Measurements from ENCODE around the gene ZNF681.

Gene ZNF681

DNA sequence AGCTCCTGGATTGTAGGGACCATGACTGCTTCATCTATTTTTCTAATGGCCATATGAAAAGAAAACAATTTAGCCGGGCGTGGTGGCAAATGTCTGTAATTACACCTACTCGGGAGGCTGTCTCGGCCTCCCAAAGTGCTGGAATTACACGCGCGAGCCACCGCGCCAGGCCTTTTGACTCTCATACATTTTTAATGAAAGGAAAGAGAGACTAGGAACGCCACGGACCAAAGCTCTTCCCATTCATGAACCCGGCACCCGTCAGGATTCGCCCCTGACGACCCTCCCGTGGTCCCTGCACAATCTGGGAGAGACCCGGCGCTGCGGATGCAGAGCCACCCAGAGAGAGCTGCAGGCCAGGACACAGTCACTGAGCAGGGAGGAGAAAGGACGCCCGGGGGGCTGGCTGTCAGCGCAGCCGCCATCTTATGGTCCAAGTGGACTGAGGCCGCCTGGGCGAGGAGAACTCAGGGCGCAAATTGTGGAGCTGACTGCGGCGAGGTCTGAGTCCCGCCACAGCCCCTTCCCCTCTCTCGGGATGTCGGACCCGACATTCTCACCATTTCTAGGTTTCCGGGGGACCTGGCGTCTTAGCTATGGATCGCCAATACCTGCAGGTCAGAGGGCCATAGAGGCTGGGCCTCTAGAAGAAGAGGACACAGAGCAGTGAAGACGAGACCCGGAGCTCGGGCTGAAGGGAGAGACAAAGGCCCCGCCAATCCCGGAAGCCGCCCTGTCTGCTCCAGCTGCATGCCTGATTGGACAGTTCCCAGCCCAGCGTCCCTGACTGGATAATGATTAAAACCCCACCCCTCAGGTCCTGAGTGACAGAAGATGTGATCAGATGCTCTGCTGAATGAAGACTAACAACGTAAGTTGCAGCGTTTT lies at the start of gene ZNF681:
Gene ZNF681 (minus strand): TSS at position 705 of the 888 bp plus-strand sequence. CDS start 142 bp downstream, at position 563.
- peak within 1 kb of the TSS; percentile 77 to 87 for H3K4me3 ChIP-seq (ENCODE audit: low read depth in 1 of 2, low read length in 2 of 2)
- H3K4me1 ChIP-seq (ENCODE audit: insufficient read depth, low read length): no peaks in the 10 kb centered on the region
- H3K27me3 ChIP-seq (ENCODE audit: control insufficient read depth in 1 of 2, insufficient read depth in 2 of 2, low read length in 2 of 2): no peaks in the 10 kb centered on the region
- H3K27ac ChIP-seq (ENCODE audit: low read depth, low read length): peak within 1 kb of the TSS; percentile 68
- H3K9ac ChIP-seq (ENCODE audit: low read length): peak within 1 kb of the TSS; percentile 53
- H3K36me3 ChIP-seq (ENCODE audit: insufficient read depth, low read length): no peaks in the 10 kb centered on the region
- no peaks in the 10 kb centered on the region for H3K9me3 ChIP-seq (ENCODE audit: low read length)

DNA sequence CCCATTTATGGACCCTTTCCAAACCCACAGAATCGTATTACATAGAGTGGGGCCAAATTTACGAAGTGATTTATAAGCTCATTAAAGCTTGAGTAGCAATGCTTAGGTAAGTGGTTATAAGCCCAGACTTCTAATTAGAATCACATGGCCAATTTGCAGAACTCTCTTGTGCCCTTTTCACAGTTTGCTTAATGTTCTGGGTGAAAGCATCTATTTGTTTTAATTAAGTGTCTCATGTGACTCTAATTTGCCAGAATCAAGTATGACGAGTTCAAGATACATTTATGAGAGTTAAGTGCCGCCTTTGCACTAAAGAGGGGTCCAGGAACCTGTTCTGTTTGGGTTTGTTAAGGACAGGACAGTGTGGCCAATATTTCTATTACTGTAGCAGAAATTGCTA lies 46.0 kb upstream of the ZNF681 start:
- Histone ChIP-seq H3K36me3 (ENCODE audit: insufficient read depth, low read length) (no peaks in the 10 kb centered on the region), H3K4me3 (ENCODE audit: low read depth in 1 of 2, low read length in 2 of 2) (no peak overlapping the region), H3K4me1 (ENCODE audit: insufficient read depth, low read length) (no peaks in the 10 kb centered on the region), H3K9ac (ENCODE audit: low read length) (no peak overlapping the region), H3K27me3 (ENCODE audit: control insufficient read depth in 1 of 2, insufficient read depth in 2 of 2, low read length in 2 of 2) (no peaks in the 10 kb centered on the region), H3K27ac (ENCODE audit: low read depth, low read length) (no peak overlapping the region), H3K9me3 (ENCODE audit: low read length) (no peaks in the 10 kb centered on the region)

DNA sequence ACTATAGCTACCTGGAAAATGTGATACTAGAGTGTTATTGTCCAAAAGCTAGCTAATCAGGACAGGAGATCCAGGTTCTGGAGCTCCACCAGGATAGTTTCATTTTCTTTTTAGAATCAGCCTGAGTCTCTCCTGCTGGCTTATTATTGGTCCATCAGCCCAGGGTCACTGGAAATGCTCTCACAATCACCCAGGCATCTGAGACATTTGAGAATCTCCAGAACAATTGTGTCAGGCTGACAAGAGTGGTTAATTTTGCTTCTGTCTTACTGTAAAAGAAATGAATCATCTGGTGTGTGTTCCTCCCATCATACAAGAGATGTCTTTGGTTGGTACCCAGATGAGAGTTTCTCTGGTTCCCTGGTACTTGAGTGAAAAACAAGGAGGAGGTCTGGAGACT lies 43.6 kb upstream of the ZNF681 start:
- Histone ChIP-seq H3K27ac (ENCODE audit: low read depth, low read length) (no peak overlapping the region), H3K27me3 (ENCODE audit: control insufficient read depth in 1 of 2, insufficient read depth in 2 of 2, low read length in 2 of 2) (no peaks in the 10 kb centered on the region), H3K36me3 (ENCODE audit: insufficient read depth, low read length) (no peaks in the 10 kb centered on the region), H3K9ac (ENCODE audit: low read length) (no peak overlapping the region), H3K4me1 (ENCODE audit: insufficient read depth, low read length) (no peaks in the 10 kb centered on the region), H3K9me3 (ENCODE audit: low read length) (no peaks in the 10 kb centered on the region), H3K4me3 (ENCODE audit: low read depth in 1 of 2, low read length in 2 of 2) (no peak overlapping the region)

DNA sequence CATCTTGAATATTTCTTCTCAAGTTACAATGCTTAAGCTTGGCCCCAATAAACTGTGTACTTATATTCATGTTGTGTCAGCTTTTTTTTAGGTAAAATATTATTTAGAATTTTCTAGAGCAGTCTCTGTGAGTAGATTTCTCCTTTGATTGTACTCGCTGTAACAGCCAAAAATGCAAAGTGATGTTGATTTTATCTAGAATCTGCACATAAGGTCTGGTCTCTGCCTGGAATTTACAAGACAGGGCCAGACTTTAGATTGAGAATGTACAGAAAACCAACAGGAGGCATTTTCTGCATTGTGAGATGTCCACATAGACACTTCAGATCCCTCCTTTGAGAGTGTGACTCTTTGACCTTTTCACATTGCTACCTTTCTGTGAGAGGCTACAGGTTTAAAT lies 43.1 kb upstream of the ZNF681 start:
- H3K27ac ChIP-seq (ENCODE audit: low read depth, low read length): no peak overlapping the region
- H3K27me3 ChIP-seq (ENCODE audit: control insufficient read depth in 1 of 2, insufficient read depth in 2 of 2, low read length in 2 of 2): no peaks in the 10 kb centered on the region
- no peak overlapping the region for H3K9ac ChIP-seq (ENCODE audit: low read length)
- no peak overlapping the region for H3K4me3 ChIP-seq (ENCODE audit: low read depth in 1 of 2, low read length in 2 of 2)
- no peaks in the 10 kb centered on the region for H3K4me1 ChIP-seq (ENCODE audit: insufficient read depth, low read length)
- no peaks in the 10 kb centered on the region for H3K9me3 ChIP-seq (ENCODE audit: low read length)
- H3K36me3 ChIP-seq (ENCODE audit: insufficient read depth, low read length): no peaks in the 10 kb centered on the region

DNA sequence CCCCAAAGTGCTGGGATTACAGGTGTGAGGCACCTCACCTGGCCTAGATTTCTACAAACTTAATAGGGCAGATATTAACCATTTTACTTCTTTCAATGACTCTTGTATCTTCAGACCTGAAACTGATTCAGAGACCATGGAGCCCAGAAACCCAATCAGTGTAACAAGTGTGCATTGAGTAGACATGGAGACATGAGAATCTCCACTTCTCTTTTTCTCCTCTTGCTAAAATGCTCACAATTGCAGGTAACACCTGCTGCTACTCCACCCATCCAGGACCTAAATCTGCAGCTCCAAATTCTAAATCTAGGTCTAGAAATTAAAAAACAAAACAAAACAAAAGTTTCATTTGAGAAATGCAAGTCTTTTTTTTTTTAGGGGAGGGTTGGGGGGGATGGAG lies 42.2 kb upstream of the ZNF681 start:
- no peaks in the 10 kb centered on the region for H3K9me3 ChIP-seq (ENCODE audit: low read length)
- H3K9ac ChIP-seq (ENCODE audit: low read length): no peak overlapping the region
- no peaks in the 10 kb centered on the region for H3K4me1 ChIP-seq (ENCODE audit: insufficient read depth, low read length)
- H3K27ac ChIP-seq (ENCODE audit: low read depth, low read length): no peak overlapping the region
- H3K4me3 ChIP-seq (ENCODE audit: low read depth in 1 of 2, low read length in 2 of 2): no peak overlapping the region
- H3K36me3 ChIP-seq (ENCODE audit: insufficient read depth, low read length): no peaks in the 10 kb centered on the region
- H3K27me3 ChIP-seq (ENCODE audit: control insufficient read depth in 1 of 2, insufficient read depth in 2 of 2, low read length in 2 of 2): no peaks in the 10 kb centered on the region

DNA sequence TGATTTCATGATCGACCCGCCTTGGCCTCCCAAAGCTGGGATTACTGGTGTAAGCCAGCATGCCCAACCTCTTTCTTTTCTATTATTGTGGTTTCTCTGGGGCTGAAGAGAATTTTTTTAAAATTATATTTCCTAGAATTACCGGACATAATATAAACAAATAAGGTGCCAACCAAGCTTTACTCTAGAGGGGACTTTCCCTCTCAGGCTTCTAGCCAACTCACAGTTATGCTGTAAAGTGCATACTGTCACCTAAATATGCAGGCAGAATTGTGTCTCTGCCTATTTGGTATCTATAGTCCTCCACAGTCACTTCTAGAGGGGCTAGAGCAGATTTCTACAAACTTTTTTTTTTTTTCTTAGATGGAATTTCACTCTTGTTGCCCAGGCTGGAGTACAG lies 41.6 kb upstream of the ZNF681 start:
- no peaks in the 10 kb centered on the region for H3K4me1 ChIP-seq (ENCODE audit: insufficient read depth, low read length)
- no peak overlapping the region for H3K9ac ChIP-seq (ENCODE audit: low read length)
- H3K9me3 ChIP-seq (ENCODE audit: low read length): no peaks in the 10 kb centered on the region
- H3K4me3 ChIP-seq (ENCODE audit: low read depth in 1 of 2, low read length in 2 of 2): no peak overlapping the region
- no peak overlapping the region for H3K27ac ChIP-seq (ENCODE audit: low read depth, low read length)
- no peaks in the 10 kb centered on the region for H3K27me3 ChIP-seq (ENCODE audit: control insufficient read depth in 1 of 2, insufficient read depth in 2 of 2, low read length in 2 of 2)
- H3K36me3 ChIP-seq (ENCODE audit: insufficient read depth, low read length): no peaks in the 10 kb centered on the region

DNA sequence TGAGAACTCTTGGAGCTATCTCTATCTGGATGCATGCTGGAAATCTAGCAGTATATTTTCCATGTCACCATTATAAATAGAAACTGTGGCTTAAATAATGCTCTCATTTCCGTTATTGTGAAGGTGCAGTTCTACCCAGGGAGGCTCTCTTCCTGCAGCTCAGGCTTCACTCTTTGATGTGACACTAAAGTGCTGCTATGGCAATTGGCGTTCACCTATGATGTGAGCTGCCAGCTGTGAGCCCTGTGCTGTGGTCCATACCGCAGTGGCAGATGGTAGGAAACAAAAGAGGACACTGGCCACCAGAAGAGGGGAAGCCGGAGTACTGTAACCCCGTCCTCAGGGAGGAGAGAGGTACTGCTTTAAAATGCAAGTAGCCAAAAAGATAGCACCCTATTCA lies 40.6 kb upstream of the ZNF681 start:
- Histone ChIP-seq H3K4me1 (ENCODE audit: insufficient read depth, low read length) (no peaks in the 10 kb centered on the region), H3K9me3 (ENCODE audit: low read length) (no peaks in the 10 kb centered on the region), H3K36me3 (ENCODE audit: insufficient read depth, low read length) (no peaks in the 10 kb centered on the region), H3K27me3 (ENCODE audit: control insufficient read depth in 1 of 2, insufficient read depth in 2 of 2, low read length in 2 of 2) (no peaks in the 10 kb centered on the region), H3K4me3 (ENCODE audit: low read depth in 1 of 2, low read length in 2 of 2) (no peak overlapping the region), H3K27ac (ENCODE audit: low read depth, low read length) (no peak overlapping the region), H3K9ac (ENCODE audit: low read length) (no peak overlapping the region)

DNA sequence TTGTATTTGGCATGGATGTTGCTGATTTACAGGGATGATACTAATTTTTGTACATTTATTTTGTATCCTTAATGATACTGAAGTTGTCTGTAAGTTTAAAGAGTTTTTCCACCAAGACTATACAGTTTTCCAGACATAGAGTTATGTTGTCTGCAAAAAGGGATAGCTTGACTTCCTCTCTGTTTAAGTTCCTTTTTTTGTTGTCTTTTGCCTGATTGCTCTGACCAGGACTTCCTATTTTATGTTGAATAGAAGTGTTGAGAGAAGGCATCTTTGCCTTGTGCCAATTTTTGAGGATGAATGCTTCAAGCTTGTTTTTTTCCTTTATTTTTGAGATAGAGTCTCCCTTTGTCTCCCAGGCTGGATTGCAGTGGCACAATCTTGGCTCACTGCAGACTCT lies 36.8 kb upstream of the ZNF681 start:
- no peak overlapping the region for H3K27ac ChIP-seq (ENCODE audit: low read depth, low read length)

DNA sequence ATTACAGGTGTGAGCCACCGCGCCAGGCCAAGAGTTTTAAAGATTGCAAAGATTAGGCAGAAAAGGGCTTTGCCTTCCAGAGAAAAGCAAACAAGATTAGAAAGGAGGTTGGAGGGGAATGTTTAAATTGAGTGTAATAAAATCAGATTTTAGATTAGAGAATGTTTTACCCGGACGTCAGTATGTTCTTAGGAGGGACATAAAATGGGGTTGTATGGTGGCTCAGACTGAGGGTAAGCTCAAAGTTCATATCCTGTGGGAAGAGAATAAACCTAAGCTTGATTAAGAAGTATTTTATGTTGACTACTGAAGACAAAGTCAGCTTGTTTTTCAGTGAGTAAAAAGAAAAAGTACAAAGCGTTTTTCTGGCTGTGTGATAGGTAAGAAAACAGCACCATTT lies 34.1 kb upstream of the ZNF681 start:
- H3K27ac ChIP-seq (ENCODE audit: low read depth, low read length): no peak overlapping the region
- no peak overlapping the region for H3K4me3 ChIP-seq (ENCODE audit: low read depth in 1 of 2, low read length in 2 of 2)
- no peak overlapping the region for H3K9ac ChIP-seq (ENCODE audit: low read length)
- H3K9me3 ChIP-seq (ENCODE audit: low read length): no peaks in the 10 kb centered on the region
- H3K27me3 ChIP-seq (ENCODE audit: control insufficient read depth in 1 of 2, insufficient read depth in 2 of 2, low read length in 2 of 2): no peaks in the 10 kb centered on the region
- no peaks in the 10 kb centered on the region for H3K4me1 ChIP-seq (ENCODE audit: insufficient read depth, low read length)
- no peaks in the 10 kb centered on the region for H3K36me3 ChIP-seq (ENCODE audit: insufficient read depth, low read length)

More for the DNA sequence above, 36.8 kb upstream of the ZNF681 start:
- Histone ChIP-seq H3K4me3 (ENCODE audit: low read depth in 1 of 2, low read length in 2 of 2) (no peak overlapping the region), H3K36me3 (ENCODE audit: insufficient read depth, low read length) (no peaks in the 10 kb centered on the region), H3K9me3 (ENCODE audit: low read length) (no peaks in the 10 kb centered on the region), H3K27me3 (ENCODE audit: control insufficient read depth in 1 of 2, insufficient read depth in 2 of 2, low read length in 2 of 2) (no peaks in the 10 kb centered on the region), H3K9ac (ENCODE audit: low read length) (no peak overlapping the region), H3K4me1 (ENCODE audit: insufficient read depth, low read length) (no peaks in the 10 kb centered on the region)

DNA sequence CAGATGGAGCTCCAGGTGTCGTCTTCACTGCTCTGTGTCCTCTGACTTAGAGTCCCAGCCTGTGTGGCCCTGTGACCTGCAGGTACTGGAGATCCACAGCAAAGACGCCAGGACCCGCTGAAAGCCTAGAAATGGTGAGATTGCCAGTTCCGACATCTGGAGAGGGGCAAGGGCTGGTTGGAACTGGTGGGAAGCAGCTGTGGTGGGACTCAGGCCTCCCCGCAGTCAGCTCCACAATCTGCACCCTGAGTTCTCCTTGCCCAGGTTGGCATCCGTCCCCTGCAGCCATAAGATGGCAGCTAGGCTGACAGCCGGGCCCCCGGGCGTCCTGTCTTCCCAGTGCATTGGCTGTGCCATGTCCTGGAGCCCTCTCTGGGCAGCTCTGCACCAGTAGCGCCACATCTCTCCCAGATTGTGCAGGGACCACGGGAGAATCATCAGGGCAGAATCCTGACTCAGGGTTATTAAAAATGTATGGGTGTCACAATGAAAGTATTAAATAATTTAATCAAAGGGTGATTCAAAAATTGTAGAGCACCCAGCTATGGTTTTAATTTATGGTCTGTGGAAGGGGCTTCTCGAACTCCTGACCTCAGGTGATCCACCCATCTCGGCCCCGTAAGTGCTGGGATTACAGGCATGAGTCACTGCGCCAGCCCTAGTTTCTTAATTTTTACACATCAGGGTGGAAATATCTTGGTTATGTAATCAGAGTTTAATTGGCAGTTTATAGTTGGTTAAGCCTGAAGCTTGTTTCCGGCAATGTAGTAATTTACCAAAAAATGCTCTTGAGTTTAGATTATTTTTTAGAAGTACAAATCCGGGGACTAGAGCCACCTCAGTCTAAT lies 32.2 kb upstream of the ZNF681 start:
- H3K9me3 ChIP-seq (ENCODE audit: low read length): no peaks in the 10 kb centered on the region
- H3K36me3 ChIP-seq (ENCODE audit: insufficient read depth, low read length): no peaks in the 10 kb centered on the region
- no peak overlapping the region for H3K9ac ChIP-seq (ENCODE audit: low read length)

DNA sequence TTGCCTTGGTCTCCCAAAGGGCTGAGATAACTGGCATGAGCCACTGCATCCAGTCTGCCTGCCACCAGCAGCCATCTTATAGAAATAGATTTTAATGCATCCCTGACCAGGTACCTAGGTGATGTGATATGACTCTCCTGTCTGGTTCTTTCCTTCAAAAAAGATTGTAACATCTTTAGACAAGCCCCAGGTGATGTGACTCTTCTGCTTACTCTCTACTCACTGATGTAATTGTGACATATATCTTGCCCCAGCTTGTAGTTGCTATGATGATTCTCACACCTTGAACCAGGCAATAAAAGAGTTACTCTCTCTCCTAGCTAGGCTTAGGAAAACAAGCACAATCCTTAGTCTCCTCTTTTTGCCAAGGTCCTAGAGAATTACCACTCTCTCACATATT lies 30.6 kb upstream of the ZNF681 start:
- Histone ChIP-seq H3K27ac (ENCODE audit: low read depth, low read length) (no peak overlapping the region), H3K9ac (ENCODE audit: low read length) (no peak overlapping the region), H3K36me3 (ENCODE audit: insufficient read depth, low read length) (no peaks in the 10 kb centered on the region), H3K9me3 (ENCODE audit: low read length) (no peaks in the 10 kb centered on the region), H3K4me1 (ENCODE audit: insufficient read depth, low read length) (no peaks in the 10 kb centered on the region), H3K4me3 (ENCODE audit: low read depth in 1 of 2, low read length in 2 of 2) (no peak overlapping the region), H3K27me3 (ENCODE audit: control insufficient read depth in 1 of 2, insufficient read depth in 2 of 2, low read length in 2 of 2) (no peaks in the 10 kb centered on the region)

More for the DNA sequence above, 32.2 kb upstream of the ZNF681 start:
- Histone ChIP-seq H3K27me3 (ENCODE audit: control insufficient read depth in 1 of 2, insufficient read depth in 2 of 2, low read length in 2 of 2) (no peaks in the 10 kb centered on the region), H3K4me1 (ENCODE audit: insufficient read depth, low read length) (no peaks in the 10 kb centered on the region), H3K27ac (ENCODE audit: low read depth, low read length) (no peak overlapping the region), H3K4me3 (ENCODE audit: low read depth in 1 of 2, low read length in 2 of 2) (no peak overlapping the region)

All from muscle layer of colon (tissue), 2 donors.